Lower leg skin (tissue), 3 donors: ENCODE results near the gene C1QTNF6.

Experiments used
- POLR2A ChIP-seq, 2 donors: fragments of 450-650 bp; IDR thresholded peaks; one replicate each; pipeline ENCODE4 v1.6.1; 2016 to 2017; ENCODE audit warnings: antibody characterized with exemption in 2 of 2, mild to moderate bottlenecking in 1 of 2, moderate library complexity in 1 of 2
- TF ChIP-seq, protein P1 (sequence below), 3 donors: fragments of 450-650 bp; IDR thresholded peaks; one replicate each; pipeline ENCODE4 v1.5.1; 2016; ENCODE audit warnings: antibody characterized with exemption in 3 of 3, mild to moderate bottlenecking in 3 of 3, moderate library complexity in 2 of 3

DNA sequence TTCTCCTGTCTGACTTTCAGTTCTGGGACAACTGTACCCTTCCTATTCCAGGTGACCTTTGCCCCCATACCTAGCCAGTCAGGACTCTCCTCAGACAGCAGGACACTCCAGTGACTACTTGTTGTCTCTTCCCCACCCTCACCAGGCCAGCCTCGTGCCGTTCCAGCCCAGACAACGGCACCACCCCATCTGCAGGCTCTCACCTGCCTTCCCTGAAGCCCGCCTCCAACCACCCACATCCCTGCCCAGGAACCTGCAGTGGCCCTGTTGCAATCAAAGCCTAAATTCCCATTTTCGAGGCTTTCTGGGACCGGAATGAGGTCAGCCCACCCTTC, 42.0 kb downstream of the C1QTNF6 start:
- TF ChIP-seq POLR2A (IDR thresholded peaks at IDR 0.05): no peak
- TF ChIP-seq, protein P1, sequence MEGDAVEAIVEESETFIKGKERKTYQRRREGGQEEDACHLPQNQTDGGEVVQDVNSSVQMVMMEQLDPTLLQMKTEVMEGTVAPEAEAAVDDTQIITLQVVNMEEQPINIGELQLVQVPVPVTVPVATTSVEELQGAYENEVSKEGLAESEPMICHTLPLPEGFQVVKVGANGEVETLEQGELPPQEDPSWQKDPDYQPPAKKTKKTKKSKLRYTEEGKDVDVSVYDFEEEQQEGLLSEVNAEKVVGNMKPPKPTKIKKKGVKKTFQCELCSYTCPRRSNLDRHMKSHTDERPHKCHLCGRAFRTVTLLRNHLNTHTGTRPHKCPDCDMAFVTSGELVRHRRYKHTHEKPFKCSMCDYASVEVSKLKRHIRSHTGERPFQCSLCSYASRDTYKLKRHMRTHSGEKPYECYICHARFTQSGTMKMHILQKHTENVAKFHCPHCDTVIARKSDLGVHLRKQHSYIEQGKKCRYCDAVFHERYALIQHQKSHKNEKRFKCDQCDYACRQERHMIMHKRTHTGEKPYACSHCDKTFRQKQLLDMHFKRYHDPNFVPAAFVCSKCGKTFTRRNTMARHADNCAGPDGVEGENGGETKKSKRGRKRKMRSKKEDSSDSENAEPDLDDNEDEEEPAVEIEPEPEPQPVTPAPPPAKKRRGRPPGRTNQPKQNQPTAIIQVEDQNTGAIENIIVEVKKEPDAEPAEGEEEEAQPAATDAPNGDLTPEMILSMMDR (IDR thresholded peaks at IDR 0.05): no peak
